K562 (cell line): ENCODE measurements around the gene TMEM150C. TPM values are rescaled to one million over a fixed set of nuclear protein-coding genes. Genes with fewer than 3 reads are reported as not detected.

Experiments used
- ATAC-seq: fragments of 200-7000 bp; cut with Tn5 transposase; 3 replicates; pipeline ENCODE4 v1.9.1; 2020; ENCODE audit warnings: moderate library complexity
- BruUV-seq: library from RNA; stranded (reverse); fragments of 400-500 nt; replicated peaks from 2 replicates; lab custom pipeline; 2021; lab: Mats Ljungman, UMichigan
- CTCF ChIA-PET: fragments of 300-600 bp; formaldehyde crosslinking; extraction: SDS; loops from one replicate; lab custom pipeline; 2021; ENCODE audit warnings: low intra/inter-chr PET ratio; lab: Yijun Ruan, JAX
- POLR2A ChIA-PET: fragments of 300-600, 350-650 bp; sonication (Branson Sonifier 250); formaldehyde crosslinking; extraction: SDS; loops from one replicate; lab custom pipeline; 2021; ENCODE audit warnings: antibody characterized with exemption, inconsistent platforms; lab: Yijun Ruan, JAX
- DNase-seq, 4 experiments: peaks; one replicate each; pipeline versions ENCODE4 v3.0.0 to v3.0.0-alpha.2; 2011 to 2018; ENCODE audit warnings: low spot score in 3 of 4, mixed read lengths in 3 of 4; ENCODE audit errors: extremely low read depth in 1 of 4
- FAIRE-seq: peaks from 2 replicates; lab custom pipeline; 2011; peaks lifted over from hg19 to GRCh38; lab: Jason Lieb, UNC
- H2AFZ ChIP-seq: 2 replicates; pipeline ENCODE4 v1.6.0; 2011; ENCODE audit warnings: low read depth, low read length, control low read depth, inconsistent platforms
- H3K27ac ChIP-seq: fragments of 200-600 bp; 3 replicates; pipeline ENCODE4 v1.8.0; 2011; ENCODE audit warnings: low read depth, mild to moderate bottlenecking, control low read depth, inconsistent platforms, low read length, moderate library complexity, mixed read lengths; ENCODE audit errors: extremely low read depth
- H3K27me3 ChIP-seq, 2 experiments: fragments of 300-600 bp in 1 of 2; 2 replicates in 1 of 2; 3 replicates in 1 of 2; pipeline versions ENCODE4 v1.6.0 to v1.8.0; 2011; ENCODE audit warnings: inconsistent platforms in 2 of 2, low read length in 2 of 2, mild to moderate bottlenecking in 1 of 2, mixed read lengths in 1 of 2, moderate library complexity in 1 of 2; ENCODE audit not compliant: control insufficient read depth in 2 of 2, insufficient read depth in 2 of 2
- H3K36me3 ChIP-seq: fragments of 300-600 bp; 3 replicates; pipeline ENCODE4 v1.8.0; 2011; ENCODE audit warnings: mild to moderate bottlenecking, low read length, inconsistent platforms; ENCODE audit not compliant: control insufficient read depth, insufficient read depth
- H3K4me1 ChIP-seq, 2 experiments: fragments of 200-600 bp in 1 of 2; replicated peaks in 1 of 2; 2 replicates in 1 of 2; 3 replicates in 1 of 2; pipeline versions ENCODE4 v1.5.1 to v1.8.0; 2011; ENCODE audit warnings: inconsistent platforms in 2 of 2, low read length in 2 of 2, mild to moderate bottlenecking in 1 of 2, mixed read lengths in 1 of 2, moderate library complexity in 1 of 2; ENCODE audit not compliant: control insufficient read depth in 2 of 2, insufficient read depth in 2 of 2
- H3K4me2 ChIP-seq: 2 replicates; pipeline ENCODE4 v1.6.1; 2011; ENCODE audit warnings: low read length, control low read depth, inconsistent platforms, mixed read lengths; ENCODE audit not compliant: insufficient read depth
- H3K4me3 ChIP-seq: fragments of 200-600 bp; sonication (generic), shearing (Covaris generic); 2 replicates; pipeline ENCODE4 v1.5.1; 2016; ENCODE audit warnings: control low read depth, inconsistent platforms
- H3K79me2 ChIP-seq: fragments of 200-600 bp; 3 replicates; pipeline ENCODE4 v1.8.0; 2011; ENCODE audit warnings: low read length, inconsistent platforms; ENCODE audit not compliant: control insufficient read depth, insufficient read depth
- H3K9ac ChIP-seq, 2 experiments: 2 replicates each; pipeline versions ENCODE4 v1.6.0 to v1.6.1; 2011; ENCODE audit warnings: low read depth in 2 of 2, low read length in 2 of 2, control low read depth in 1 of 2, inconsistent platforms in 1 of 2, mild to moderate bottlenecking in 1 of 2, mixed read lengths in 1 of 2; ENCODE audit not compliant: insufficient read depth in 1 of 2
- H3K9me1 ChIP-seq: one replicate; pipeline ENCODE4 v1.6.0; 2011; ENCODE audit warnings: inconsistent platforms, mild to moderate bottlenecking, low read length, moderate library complexity; ENCODE audit not compliant: control insufficient read depth, insufficient read depth
- H3K9me3 ChIP-seq: replicated peaks from 2 replicates; pipeline ENCODE4 v1.5.1; 2011; ENCODE audit warnings: low read depth, low read length, inconsistent platforms; ENCODE audit not compliant: control insufficient read depth, insufficient read depth
- H4K20me1 ChIP-seq: replicated peaks from 2 replicates; pipeline ENCODE4 v1.6.1; 2011; ENCODE audit warnings: low read length, inconsistent platforms, mixed read lengths; ENCODE audit not compliant: control insufficient read depth, insufficient read depth
- BRD4 ChIP-seq: fragments of 200-600 bp; sonication (generic); IDR thresholded peaks from 2 replicates; pipeline ENCODE4 v1.6.1; 2017; ENCODE audit warnings: inconsistent platforms
- ELF4 ChIP-seq: fragments of 450-650 bp; formaldehyde crosslinking; IDR thresholded peaks from 2 replicates; pipeline ENCODE4 v1.4.0; 2022; ENCODE audit warnings: missing genetic modification characterization
- LARP7 ChIP-seq: fragments of 450-650 bp; IDR thresholded peaks from 2 replicates; pipeline ENCODE4 v1.6.1; 2016
- PHF20 ChIP-seq: fragments of 450-650 bp; IDR thresholded peaks from 2 replicates; pipeline ENCODE4 v1.6.1; 2018; ENCODE audit not compliant: partially characterized antibody
- POLR2H ChIP-seq: IDR thresholded peaks from 2 replicates; pipeline ENCODE4 v1.6.1; 2016; ENCODE audit warnings: missing genetic modification characterization, low read depth, mild to moderate bottlenecking, control low read depth, missing compliant biosample characterization, moderate library complexity
- PURB ChIP-seq: sonication (generic); formaldehyde crosslinking; IDR thresholded peaks from 2 replicates; pipeline ENCODE4 v1.9.0; 2021; ENCODE audit warnings: low read depth, mild to moderate bottlenecking, missing genetic modification reagents
- RCOR1 ChIP-seq, 2 experiments: IDR thresholded peaks; 2 replicates each; pipeline ENCODE4 v1.6.1; 2012; ENCODE audit warnings: low read depth in 2 of 2, low read length in 2 of 2, borderline replicate concordance in 1 of 2, improper control_type of control experiment in 1 of 2
- RNF219 ChIP-seq: fragments of 250-450 bp; sonication (Bioruptor Pico); IDR thresholded peaks from 2 replicates; pipeline ENCODE4 v1.5.0; 2022; ENCODE audit warnings: mild to moderate bottlenecking
- SIN3B ChIP-seq: fragments of 450-650 bp; IDR thresholded peaks from 2 replicates; pipeline ENCODE4 v1.6.1; 2017; ENCODE audit warnings: low read depth, mild to moderate bottlenecking, moderate library complexity
- SMARCA5 ChIP-seq: fragments of 450-650 bp; IDR thresholded peaks from 2 replicates; pipeline ENCODE4 v1.6.1; 2016
- SMARCC2 ChIP-seq: fragments of 450-650 bp; IDR thresholded peaks from 2 replicates; pipeline ENCODE4 v1.6.1; 2017; ENCODE audit warnings: antibody characterized with exemption, moderate library complexity, mild to moderate bottlenecking, low read depth
- STAG1 ChIP-seq: sonication (generic); formaldehyde crosslinking; IDR thresholded peaks from 2 replicates; pipeline ENCODE4 v1.5.0; 2020; ENCODE audit warnings: missing genetic modification reagents, borderline replicate concordance
- ZFX ChIP-seq: sonication (generic); formaldehyde crosslinking; IDR thresholded peaks from 2 replicates; pipeline ENCODE4 v1.8.0; 2022; ENCODE audit warnings: mild to moderate bottlenecking, missing genetic modification reagents, moderate library complexity
- ZNF507 ChIP-seq: conservative IDR thresholded peaks from 2 replicates; pipeline ENCODE4 v1.6.1; 2017; ENCODE audit warnings: missing genetic modification characterization, missing compliant biosample characterization
- ZNF75A ChIP-seq: fragments of 450-650 bp; formaldehyde crosslinking; IDR thresholded peaks from 2 replicates; pipeline ENCODE4 v1.4.0; 2020; ENCODE audit warnings: mild to moderate bottlenecking
- ZNF764 ChIP-seq: fragments of 250-450 bp; sonication (Bioruptor Pico); IDR thresholded peaks from 2 replicates; pipeline ENCODE4 v1.4.0; 2020; ENCODE audit warnings: low read depth, mild to moderate bottlenecking, moderate library complexity
- WGBS: fragments of 100-300 bp; shearing (Covaris generic); methylation state at CpG from one replicate; pipeline ENCODE4 v1.1.6; 2016; ENCODE audit warnings: low coverage, mixed read lengths; ENCODE audit not compliant: insufficient coverage; ENCODE audit errors: missing lambda C conversion rate; 5-methylcytosine and 5-hydroxymethylcytosine counted together
- in situ Hi-C: fragments of 300-500 bp; cut with MboI; formaldehyde crosslinking; loops from 4 replicates; pipeline ENCODE4 v1.15.0; 2018; ENCODE audit warnings: inconsistent platforms, mixed read lengths
- intact Hi-C: fragments of 100-400 bp; cut with micrococcal nuclease; formaldehyde crosslinking; loops from 2 replicates; pipeline ENCODE4 v1.14.2; 2022
- polyA plus RNA-seq, 8 experiments: library from polyadenylated mRNA; depleted of rRNA in 4 of 8; stranded (reverse) in 5 of 8; unstranded in 3 of 8; fragments of >200 nt; fragmentation: Nextera tagmentation in 2 of 8; fragmentation: Illumina TruSeq in 1 of 8; extraction: Ambion mirVana in 2 of 8; extraction: Trizol in 1 of 8; gene quantifications; 2 replicates each; pipeline versions ENCODE4 v1.2.1 to v1.2.3, GENCODE V29; 2011 to 2014; ENCODE audit warnings: inconsistent platforms in 1 of 8, missing spikeins in 1 of 8
- total RNA-seq, 7 experiments: library from RNA; depleted of rRNA in 6 of 7; stranded (reverse); fragments of >200 nt in 6 of 7; fragmentation: Illumina TruSeq in 2 of 7; extraction: Trizol in 2 of 7; gene quantifications; 2 replicates each; pipeline versions ENCODE4 v1.2.1 to v1.2.3, GENCODE V29; 2011 to 2021; ENCODE audit warnings: low replicate concordance in 1 of 7

TMEM150C gene
- total and polyA plus RNA-seq, 9 of the 15 experiments (the other 6 are each of a cell fraction or from before 2014, with no cell fraction given) = 0.07 TPM; not detected in 8

- POLR2A ChIA-PET = no interaction called here
- in situ Hi-C loops = no loop called here
- H4K20me1 ChIP-seq = no peaks in the 10 kb centered on the region
- H3K9me1 ChIP-seq = no peaks in the 10 kb centered on the region
- H3K4me2 ChIP-seq = no peak overlapping the region
- 0% methylated on average over 5 of the region's 5 CpGs for WGBS
- intact Hi-C loops = no loop called here
- DNase-seq (no peak), FAIRE-seq (no peak), ATAC-seq (no peak)
- no peak overlapping the region for H3K9ac ChIP-seq
- H2AFZ ChIP-seq = no peak overlapping the region
- no TSS peak for BruUV-seq
- TF ChIP-seq LARP7 (no peak), ZNF507 (tag) (no peak), PHF20 (no peak), PURB (no peak)
- H3K27me3 ChIP-seq = peaks cover 0 to 10% of the 10 kb centered on the region in 2 experiments; a peak in 2 of 5 replicates
- no peaks in the 10 kb centered on the region for H3K79me2 ChIP-seq
- H3K4me1 ChIP-seq = no peaks in the 10 kb centered on the region
- H3K36me3 ChIP-seq = no peaks in the 10 kb centered on the region
- H3K9me3 ChIP-seq = no peaks in the 10 kb centered on the region
- H3K4me3 ChIP-seq = no peak overlapping the region
- CTCF ChIA-PET = no interaction called here
- no peak overlapping the region for H3K27ac ChIP-seq
These were observed 29.8 kb upstream of the TMEM150C start for GRCh38 chr4:82591592-82591991.

GRCh38 chr4:82589756-82590155, 28.0 kb upstream of the TMEM150C start:
- BruUV-seq = no TSS peak
- no peaks in the 10 kb centered on the region for H4K20me1 ChIP-seq
- H3K4me3 ChIP-seq = no peak overlapping the region
- H3K4me1 ChIP-seq = no peaks in the 10 kb centered on the region
- in situ Hi-C loops = no loop called here
- H3K9me3 ChIP-seq = no peaks in the 10 kb centered on the region
- no peak overlapping the region for H3K27ac ChIP-seq
- no peak overlapping the region for H3K4me2 ChIP-seq
- DNase-seq = no peak
- POLR2A ChIA-PET = no interaction called here
- no peak for ATAC-seq
- no peaks in the 10 kb centered on the region for H3K36me3 ChIP-seq
- H2AFZ ChIP-seq = no peak overlapping the region
- H3K9ac ChIP-seq = no peak overlapping the region
- no peaks in the 10 kb centered on the region for H3K9me1 ChIP-seq
- no peaks in the 10 kb centered on the region for H3K79me2 ChIP-seq
- no peak for FAIRE-seq
- intact Hi-C loops = no loop called here
- H3K27me3 ChIP-seq = peaks cover 3 to 25% of the 10 kb centered on the region in 2 experiments; a peak in 2 of 5 replicates
- 0% methylated on average over 1 of the region's 1 CpG for WGBS
- CTCF ChIA-PET = no interaction called here
- TF ChIP-seq ZFX (CRISPR knock-in tag) (no peak), SMARCC2 (no peak), RCOR1 (IDR thresholded peaks at IDR 0.05; ENCODE audit: borderline replicate concordance in 1 of 2, low read depth in 2 of 2, low read length in 2 of 2) (no peak), ZNF507 (tag) (no peak), ZNF75A (CRISPR knock-in tag) (no peak), BRD4 (no peak), SMARCA5 (no peak), STAG1 (no peak), ELF4 (CRISPR knock-in tag) (no peak), LARP7 (no peak), ZNF764 (no peak), POLR2H (no peak), SIN3B (no peak), RNF219 (CRISPR knock-in tag) (no peak)
